GM12878 (cell line): Measurements from ENCODE around the gene NSUN2. TPM values are rescaled to one million over a fixed set of nuclear protein-coding genes. Genes with fewer than 3 reads are reported as not detected.

Source experiments
- ATAC-seq: fragments of 200-7000 bp; cut with Tn5 transposase; 3 replicates; pipeline ENCODE4 v1.9.1; 2020; ENCODE audit warnings: mild to moderate bottlenecking, moderate library complexity
- BruUV-seq: library from RNA; stranded (reverse); fragments of 400-500 nt; replicated peaks from 2 replicates; lab custom pipeline; 2021; lab: Mats Ljungman, UMichigan
- CTCF ChIA-PET: fragments of 300-600 bp; sonication (Branson Sonifier 250); formaldehyde crosslinking; extraction: SDS; loops from one replicate; lab custom pipeline; 2021; ENCODE audit warnings: inconsistent platforms; lab: Yijun Ruan, JAX
- POLR2A ChIA-PET: fragments of 350-600 bp; formaldehyde crosslinking; extraction: SDS; loops from one replicate; lab custom pipeline; 2021; ENCODE audit warnings: inconsistent platforms; lab: Charles Lee
- RAD21 ChIA-PET: fragments of 300-600 bp; sonication (Branson Sonifier 250); formaldehyde crosslinking; loops from one replicate; lab custom pipeline; 2023; ENCODE audit warnings: antibody characterized with exemption; ENCODE audit not compliant: unreplicated experiment; lab: Charles Lee
- SMC1A ChIA-PET: fragments of 300-600 bp; sonication (Branson Sonifier 250); formaldehyde crosslinking; loops from one replicate; lab custom pipeline; 2023; ENCODE audit not compliant: unreplicated experiment, uncharacterized antibody; lab: Charles Lee
- DNase-seq: peaks from one replicate; pipeline ENCODE4 v3.0.0-alpha.2; 2011; ENCODE audit warnings: low read depth, low spot score
- FAIRE-seq: peaks from 3 replicates; lab custom pipeline; 2011; peaks lifted over from hg19 to GRCh38; lab: Jason Lieb, UNC
- H2AFZ ChIP-seq: 2 replicates; pipeline ENCODE4 v1.6.0; 2011; ENCODE audit warnings: low read depth, low read length, control low read depth; ENCODE audit not compliant: control insufficient read depth
- H3K27ac ChIP-seq: 2 replicates; pipeline ENCODE4 v1.5.1; 2011; ENCODE audit warnings: control low read depth; ENCODE audit not compliant: control insufficient read depth, insufficient read depth
- H3K27me3 ChIP-seq, 2 experiments: replicated peaks in 1 of 2; 2 replicates each; pipeline versions ENCODE4 v1.6.0 to v1.6.1; 2011; ENCODE audit warnings: low read length in 1 of 2; ENCODE audit not compliant: control insufficient read depth in 2 of 2, insufficient read depth in 2 of 2
- H3K36me3 ChIP-seq, 2 experiments: 2 replicates each; pipeline ENCODE4 v1.5.1; 2011; ENCODE audit warnings: low read length in 1 of 2; ENCODE audit not compliant: control insufficient read depth in 2 of 2, insufficient read depth in 2 of 2
- H3K4me1 ChIP-seq: 2 replicates; pipeline ENCODE4 v1.6.1; 2011; ENCODE audit warnings: mild to moderate bottlenecking, low read length, moderate library complexity, mixed read lengths; ENCODE audit not compliant: control insufficient read depth, insufficient read depth
- H3K4me2 ChIP-seq: 2 replicates; pipeline ENCODE4 v1.6.0; 2011; ENCODE audit warnings: control low read depth; ENCODE audit not compliant: control insufficient read depth, insufficient read depth
- H3K4me3 ChIP-seq: fragments of 200-600 bp; sonication (generic); 2 replicates; pipeline ENCODE4 v1.5.1; 2016
- H3K79me2 ChIP-seq: 2 replicates; pipeline ENCODE4 v1.6.0; 2011; ENCODE audit warnings: low read length; ENCODE audit not compliant: control insufficient read depth, insufficient read depth
- H3K9ac ChIP-seq: 2 replicates; pipeline ENCODE4 v1.8.0; 2011; ENCODE audit warnings: low read length, control low read depth, mixed read lengths; ENCODE audit not compliant: control insufficient read depth, insufficient read depth
- H3K9me3 ChIP-seq: replicated peaks from 3 replicates; pipeline ENCODE4 v1.5.1; 2011; ENCODE audit warnings: mild to moderate bottlenecking, low read length; ENCODE audit not compliant: control insufficient read depth, insufficient read depth
- H4K20me1 ChIP-seq: 2 replicates; pipeline ENCODE4 v1.6.0; 2011; ENCODE audit not compliant: control insufficient read depth, insufficient read depth
- ATF3 ChIP-seq: IDR thresholded peaks from 2 replicates; pipeline ENCODE4 v1.6.1; 2011; ENCODE audit warnings: low read depth, mild to moderate bottlenecking, low read length, moderate library complexity, borderline replicate concordance; ENCODE audit errors: extremely low read depth
- NFIC ChIP-seq: IDR thresholded peaks from 2 replicates; pipeline ENCODE4 v1.6.1; 2012; ENCODE audit warnings: low read depth, mild to moderate bottlenecking, inconsistent platforms, low read length, moderate library complexity
- NFYA ChIP-seq: IDR thresholded peaks from 2 replicates; pipeline ENCODE4 v1.6.1; 2011; ENCODE audit warnings: low read depth, mild to moderate bottlenecking, low read length, improper control_type of control experiment, borderline replicate concordance
- NR2F1 ChIP-seq: fragments of 450-650 bp; conservative IDR thresholded peaks from 2 replicates; pipeline ENCODE4 v1.6.1; 2017; ENCODE audit warnings: mild to moderate bottlenecking
- SIN3A ChIP-seq: IDR thresholded peaks from 2 replicates; pipeline ENCODE4 v1.6.1; 2012; ENCODE audit warnings: low read depth, low read length, improper control_type of control experiment
- SMARCA5 ChIP-seq: fragments of 450-650 bp; IDR thresholded peaks from 2 replicates; pipeline ENCODE4 v1.6.1; 2017; ENCODE audit warnings: mild to moderate bottlenecking
- ZSCAN29 ChIP-seq: fragments of 450-650 bp; IDR thresholded peaks from 2 replicates; pipeline ENCODE4 v1.6.1; 2017; ENCODE audit warnings: mild to moderate bottlenecking, moderate library complexity
- WGBS: methylation state at CpG from one replicate; pipeline ENCODE4 v1.1.6; 2016; ENCODE audit warnings: low lambda C conversion rate; ENCODE audit not compliant: insufficient replicate concordance, insufficient coverage; ENCODE audit errors: missing lambda C conversion rate; 5-methylcytosine and 5-hydroxymethylcytosine counted together
- in situ Hi-C: fragments of 300-500 bp; cut with MboI; formaldehyde crosslinking; loops from 9 replicates; pipeline ENCODE4 v1.14.3; 2018; ENCODE audit warnings: mixed read lengths
- intact Hi-C: fragments of 100-400 bp; cut with micrococcal nuclease; formaldehyde crosslinking; loops from one replicate; pipeline ENCODE4 v1.14.2; 2022; ENCODE audit not compliant: unreplicated experiment
- polyA plus RNA-seq, 11 experiments: library from polyadenylated mRNA; depleted of rRNA in 4 of 11; unstranded in 6 of 11; stranded (reverse) in 5 of 11; fragments of >200 nt; fragmentation: Nextera tagmentation in 4 of 11; fragmentation: Illumina TruSeq in 1 of 11; extraction: Ambion mirVana in 4 of 11; extraction: Trizol in 1 of 11; gene quantifications; 1 replicate in 1 of 11; 2 replicates in 10 of 11; pipeline versions ENCODE4 v1.2.1 to v1.2.3, GENCODE V29; 2011 to 2016; ENCODE audit warnings: inconsistent platforms in 2 of 11, missing spikeins in 2 of 11, low read depth in 1 of 11
- total RNA-seq, 4 experiments: library from RNA; depleted of rRNA in 3 of 4; stranded (reverse); fragments of >200 nt in 3 of 4; fragmentation: Illumina TruSeq in 1 of 4; extraction: Trizol in 1 of 4; gene quantifications; 2 replicates each; pipeline versions ENCODE4 v1.2.1 to v1.2.3, GENCODE V29; 2013 to 2021

Gene NSUN2
- total and polyA plus RNA-seq, 10 of the 15 experiments (the other 5 are each of a cell fraction or from before 2014, with no cell fraction given): 8.0 to 112 (median 91.1) TPM

- TF ChIP-seq ZSCAN29 (no peak), SMARCA5 (no peak), SIN3A (no peak)
Observed at GRCh38 chr5:6623228-6623627, 9.6 kb downstream of the NSUN2 start (continued).

GRCh38 chr5:6616632-6617031, 16.2 kb downstream of the NSUN2 start:
- Histone ChIP-seq H3K27me3 (no peaks in the 10 kb centered on the region), H3K4me3 (no peak overlapping the region), H4K20me1 (0 out of 2 replicates have a peak, but pooled peaks cover 3% of the 10 kb centered on the region), H3K4me2 (no peak overlapping the region), H3K9me3 (no peaks in the 10 kb centered on the region), H3K4me1 (no peaks in the 10 kb centered on the region), H3K79me2 (peaks cover 4% of the 10 kb centered on the region; the same call in 1 of the 2 replicates), H3K36me3 (peaks cover 31 to 51% of the 10 kb centered on the region in 2 experiments), H2AFZ (no peak overlapping the region), H3K9ac (no peak overlapping the region), H3K27ac (no peak overlapping the region)
- TF ChIP-seq NR2F1: no peak
- no peak for TF ChIP-seq NFIC
- no peak for TF ChIP-seq ATF3
- no peak for TF ChIP-seq NFYA
- DNase-seq (no peak), ATAC-seq (no peak), FAIRE-seq (no peak)
- RAD21 ChIA-PET: interaction anchor here (0.8 kb wide), 1 partner anchor 112 kb away, joined by 3 read pairs; no protein-coding TSS in a partner anchor
- intact Hi-C loops: no loop called here
- POLR2A ChIA-PET: no interaction called here
- in situ Hi-C loops: no loop called here
- CTCF ChIA-PET: interaction anchor here (1.6 kb wide), 1 partner anchor 128 kb away, joined by 4 read pairs; no protein-coding TSS in a partner anchor
- BruUV-seq: no TSS peak
- 83% methylated on average over 6 of the region's 6 CpGs for WGBS
- SMC1A ChIA-PET: no interaction called here
